Amygdala (tissue), 56 donors: ENCODE measurements around the gene PLCH1.
"Not testable (repeated sequence)": the region's sequence is repeated elsewhere in the genome, so short reads cannot be mapped to it uniquely, and the experiment has no call there.

ENCODE experiments used
- DNase-seq, 56 donors: peaks; one replicate each; lab custom pipeline; 2025; lab: John Stamatoyannopoulos, UW

PLCH1 gene

GRCh38 chr3:155651489-155652218, 93.2 kb downstream of the PLCH1 start:
- DNase-seq: no peak

- DNase-seq: no peak
Measured at GRCh38 chr3:155648013-155648591, 96.8 kb downstream of the PLCH1 start.

DNA sequence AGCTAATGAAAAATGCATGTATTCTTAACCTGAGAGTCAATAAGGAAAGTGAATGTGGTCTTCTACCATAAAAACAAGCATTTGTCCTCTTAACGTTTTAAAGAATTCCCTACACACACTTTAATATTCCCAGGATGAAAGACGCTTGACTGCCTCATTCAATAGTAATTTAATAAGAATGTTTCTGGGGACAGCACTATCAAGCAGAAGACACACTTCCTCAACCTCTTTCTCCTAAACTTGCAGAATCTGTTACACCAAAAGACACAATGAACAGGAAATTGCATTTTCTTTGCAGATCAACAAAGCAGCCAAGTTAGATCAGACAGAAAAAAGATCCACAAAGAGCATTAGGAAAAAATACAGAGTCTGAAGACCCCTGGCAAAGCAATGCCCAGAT, 97.7 kb downstream of the PLCH1 start:
- DNase-seq: no peak

- no peak for DNase-seq
Measured at GRCh38 chr3:155646669-155647068, 98.2 kb downstream of the PLCH1 start.

GRCh38 chr3:155646128-155646527, 98.7 kb downstream of the PLCH1 start:
- no peak for DNase-seq

GRCh38 chr3:155643581-155644165, 101.2 kb downstream of the PLCH1 start:
- no peak for DNase-seq

GRCh38 chr3:155641956-155642355, 102.9 kb downstream of the PLCH1 start:
- DNase-seq: no peak

GRCh38 chr3:155640098-155640497, 104.8 kb downstream of the PLCH1 start:
- no peak for DNase-seq

DNA sequence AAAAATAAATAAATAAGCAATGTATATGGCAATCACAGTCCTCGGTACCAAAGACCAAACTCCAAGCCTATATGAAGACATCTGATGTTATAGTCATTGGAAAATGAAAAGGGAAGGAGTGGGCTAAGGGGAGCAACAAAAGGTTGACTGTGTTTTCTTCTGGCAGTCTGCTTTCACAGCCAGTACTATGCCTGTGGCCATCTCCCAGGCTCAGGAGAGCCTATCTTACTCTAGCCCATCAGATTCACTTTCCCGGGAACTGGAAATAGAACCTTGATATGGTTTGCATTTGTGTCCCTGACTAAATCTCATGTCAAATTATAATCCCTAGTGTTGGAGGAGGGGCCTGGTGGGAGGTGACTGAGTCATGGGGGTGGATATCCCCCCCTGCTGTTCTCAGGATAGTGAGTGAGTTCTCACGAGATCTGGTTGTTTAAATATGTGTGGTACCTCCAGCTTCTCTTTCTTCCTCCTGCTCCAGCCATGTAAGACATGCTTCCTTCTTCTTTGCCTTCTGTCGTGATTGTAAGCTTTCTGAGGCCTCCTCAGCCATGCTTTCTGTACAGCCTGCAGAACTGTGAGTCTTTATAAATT, 105.3 kb downstream of the PLCH1 start:
- DNase-seq: no peak

DNA sequence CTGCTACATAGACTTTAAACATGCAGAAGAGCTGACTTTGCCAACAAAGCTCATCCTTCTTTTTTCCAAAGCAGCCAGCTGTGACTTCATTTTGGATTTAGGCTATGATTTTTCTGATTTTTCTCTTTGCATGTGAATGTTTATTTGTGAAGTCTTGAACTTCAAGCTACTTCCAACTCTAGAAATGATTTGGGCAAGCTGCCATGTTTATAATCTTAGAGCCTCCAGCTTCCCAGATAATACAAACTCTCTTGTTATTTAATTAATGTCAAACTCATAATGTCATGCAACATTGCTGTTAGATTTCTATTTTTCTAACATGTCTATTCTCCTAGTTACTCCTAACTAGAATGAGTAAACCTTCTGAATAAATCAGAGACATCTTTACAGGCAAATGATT, 106.4 kb downstream of the PLCH1 start:
- DNase-seq: not testable (repeated sequence)

DNA sequence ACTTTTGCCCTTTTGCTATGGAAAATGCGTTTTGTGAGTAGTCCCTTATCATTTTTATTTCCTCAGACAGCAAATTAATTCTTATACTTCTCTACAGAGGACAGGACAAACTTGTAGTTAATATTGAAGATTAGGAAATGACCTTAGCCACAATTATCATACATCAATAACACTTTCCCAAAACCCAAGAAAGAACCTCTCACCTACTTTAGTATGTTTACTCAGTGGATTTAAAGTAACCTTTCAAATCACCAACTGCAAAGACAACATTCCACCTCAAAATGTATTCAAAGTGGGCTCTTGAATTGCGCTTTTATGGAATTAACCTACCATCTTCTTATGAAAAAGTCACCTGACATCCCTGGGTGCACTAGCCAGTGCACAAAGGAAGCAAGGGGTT, 107.3 kb downstream of the PLCH1 start:
- DNase-seq: no peak

- DNase-seq: no peak
Measured at GRCh38 chr3:155635056-155635455, 109.8 kb downstream of the PLCH1 start.

- no peak for DNase-seq
Measured at GRCh38 chr3:155634121-155634719, 110.7 kb downstream of the PLCH1 start.

DNA sequence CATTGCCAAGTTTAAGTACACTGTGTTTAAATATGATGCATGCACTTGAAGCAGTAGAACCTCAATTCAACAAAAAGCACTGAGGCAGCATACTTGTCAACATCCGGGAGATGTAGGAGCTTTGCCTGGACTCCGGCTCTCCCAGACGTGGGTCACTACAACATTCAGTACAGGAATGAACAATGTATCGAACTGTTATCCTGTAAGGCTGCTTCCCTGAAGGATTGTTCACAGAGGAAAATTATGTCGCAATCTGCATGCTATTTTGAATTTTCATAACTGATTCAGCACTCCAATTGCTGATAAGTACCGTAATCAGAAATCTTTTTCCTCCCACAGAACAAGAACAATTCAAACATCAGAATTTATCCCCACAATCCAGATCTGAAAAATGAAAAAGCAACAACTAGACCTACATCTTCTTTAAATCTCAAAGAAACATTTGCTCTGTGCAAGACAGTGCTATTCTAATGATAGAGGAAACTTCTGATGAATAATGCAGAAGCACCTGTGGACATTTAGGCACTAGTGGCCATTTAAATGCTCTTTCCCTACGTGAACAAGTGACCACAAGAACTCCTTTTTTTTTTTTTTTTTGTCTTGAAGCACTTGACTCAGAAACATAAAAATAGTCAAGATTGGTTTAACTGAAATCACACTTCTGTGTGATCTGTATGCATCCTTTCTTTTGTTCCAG, 113.4 kb downstream of the PLCH1 start:
- DNase-seq: no peak

GRCh38 chr3:155629556-155629955, 115.3 kb downstream of the PLCH1 start:
- no peak for DNase-seq

GRCh38 chr3:155629056-155629455, 115.8 kb downstream of the PLCH1 start:
- DNase-seq: no peak

GRCh38 chr3:155622647-155623046, 122.2 kb downstream of the PLCH1 start:
- DNase-seq: not testable (repeated sequence)

- not testable (repeated sequence) for DNase-seq
Measured at GRCh38 chr3:155620552-155620951, 124.3 kb downstream of the PLCH1 start.

DNA sequence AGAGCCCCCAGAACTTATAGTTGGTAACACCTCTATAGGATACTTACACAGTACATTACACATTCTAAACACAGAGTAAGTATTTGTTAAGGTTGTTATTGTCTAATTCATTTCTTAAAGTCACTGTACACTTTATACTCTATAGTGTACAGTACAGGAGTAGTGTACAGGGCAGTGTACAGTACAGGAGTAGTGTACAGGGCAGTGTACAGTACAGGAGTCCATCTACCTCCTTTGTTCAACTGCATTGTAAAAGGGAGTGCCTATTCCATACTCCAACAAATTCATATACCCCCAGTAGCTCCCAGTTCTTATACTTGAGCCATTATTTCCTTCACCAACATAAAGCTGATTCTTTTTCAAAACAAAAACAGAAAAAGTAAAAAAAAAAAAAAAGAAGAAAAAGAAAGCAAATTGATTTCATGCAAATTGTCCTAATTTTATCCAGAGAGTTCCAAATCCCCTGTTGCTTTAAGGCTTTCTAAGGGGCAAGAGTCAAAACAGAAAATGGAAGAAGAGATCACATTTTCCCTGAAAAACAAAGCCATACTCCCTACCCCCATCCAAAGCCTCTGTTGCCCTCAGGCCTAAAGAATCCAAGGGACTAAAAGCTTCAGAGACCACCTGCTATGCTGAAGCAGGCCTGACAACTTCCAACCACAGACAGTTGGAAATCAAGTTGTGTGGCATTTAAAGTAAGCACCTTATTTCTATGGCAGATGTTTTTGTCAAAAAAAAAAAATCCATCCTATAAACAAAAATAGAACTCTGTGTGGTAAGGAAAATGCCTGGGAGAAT, 125.6 kb downstream of the PLCH1 start:
- no peak for DNase-seq

- no peak for DNase-seq
Measured at GRCh38 chr3:155618543-155618942, 126.3 kb downstream of the PLCH1 start.
